HCT116 (cell line): ENCODE measurements around the gene IBSP. TPM values are rescaled to one million over a fixed set of nuclear protein-coding genes. Genes with fewer than 3 reads are reported as not detected.

ENCODE experiments used
- ATAC-seq: fragments of 200-7000 bp; cut with Tn5 transposase; 2 replicates; pipeline ENCODE4 v1.9.1; 2020; ENCODE audit warnings: mild to moderate bottlenecking, moderate library complexity
- BruUV-seq: library from RNA; stranded (reverse); fragments of 400-500 nt; replicated peaks from 2 replicates; lab custom pipeline; 2021; lab: Mats Ljungman, UMichigan
- CTCF ChIA-PET: fragments of 300-600 bp; sonication (Branson Sonifier 250); formaldehyde crosslinking; loops from one replicate; lab custom pipeline; 2021; ENCODE audit warnings: antibody characterized with exemption; lab: Charles Lee
- POLR2A ChIA-PET: fragments of 300-600, 350-600 bp; sonication (Branson Sonifier 250); formaldehyde crosslinking; loops from one replicate; lab custom pipeline; 2021; ENCODE audit warnings: antibody characterized with exemption; lab: Charles Lee
- RAD21 ChIA-PET, 2 experiments: fragments of 300-600 bp; sonication (Branson Sonifier 250); formaldehyde crosslinking; loops; one replicate each; lab custom pipeline; 2023; ENCODE audit warnings: low total read pairs in 2 of 2; ENCODE audit not compliant: uncharacterized antibody in 2 of 2, unreplicated experiment in 2 of 2, low non-redundant PET in 1 of 2; lab: Charles Lee
- DNase-seq: peaks from one replicate; pipeline ENCODE4 v3.0.0-alpha.2; 2010; ENCODE audit warnings: low read depth, low spot score
- H2AFZ ChIP-seq: fragments of 200-600 bp; shearing (Covaris generic), sonication (generic); 2 replicates; pipeline ENCODE4 v1.6.1; 2017; ENCODE audit warnings: low read depth, mixed run types, mixed read lengths, antibody characterized with exemption, low read length; ENCODE audit not compliant: poor library complexity, severe bottlenecking
- H3K27ac ChIP-seq: 2 replicates; pipeline ENCODE4 v1.5.1; 2012; ENCODE audit warnings: low read depth, low read length
- H3K27me3 ChIP-seq: fragments of 200-600 bp; sonication (generic); 2 replicates; pipeline ENCODE4 v1.6.1; 2016; ENCODE audit warnings: mixed run types, low read length, mixed read lengths; ENCODE audit not compliant: insufficient read depth
- H3K36me3 ChIP-seq, 2 experiments: fragments of 200-500 bp in 1 of 2; fragments of 200-600 bp in 1 of 2; sonication (Bioruptor generic) in 1 of 2; sonication (generic) in 1 of 2; 2 replicates each; pipeline versions ENCODE4 v1.5.1 to v1.6.1; 2014 to 2016; ENCODE audit warnings: low read length in 2 of 2, inconsistent platforms in 1 of 2, mixed read lengths in 1 of 2, mixed run types in 1 of 2; ENCODE audit not compliant: insufficient read depth in 2 of 2, control insufficient read depth in 1 of 2
- H3K4me1 ChIP-seq, 2 experiments: fragments of 200-600 bp in 1 of 2; sonication (generic) in 1 of 2; 2 replicates each; pipeline versions ENCODE4 v1.5.1 to v1.6.1; 2012 to 2017; ENCODE audit warnings: low read length in 2 of 2, inconsistent platforms in 1 of 2, mild to moderate bottlenecking in 1 of 2, mixed read lengths in 1 of 2, mixed run types in 1 of 2, moderate library complexity in 1 of 2; ENCODE audit not compliant: insufficient read depth in 2 of 2, control insufficient read depth in 1 of 2
- H3K4me2 ChIP-seq: fragments of 200-600 bp; sonication (generic); 2 replicates; pipeline ENCODE4 v1.6.1; 2017; ENCODE audit warnings: mixed run types, low read length, mixed read lengths
- H3K4me3 ChIP-seq, 2 experiments: fragments of 200-600 bp in 1 of 2; sonication (generic) in 1 of 2; replicated peaks in 1 of 2; 2 replicates each; pipeline ENCODE4 v1.5.1; 2011 to 2016; ENCODE audit warnings: low read length in 2 of 2, control low read depth in 1 of 2, low read depth in 1 of 2, mild to moderate bottlenecking in 1 of 2, mixed read lengths in 1 of 2, mixed run types in 1 of 2
- H3K79me2 ChIP-seq: fragments of 200-600 bp; sonication (generic); 2 replicates; pipeline ENCODE4 v1.6.1; 2017; ENCODE audit warnings: mild to moderate bottlenecking, mixed run types, low read length, moderate library complexity, mixed read lengths; ENCODE audit not compliant: insufficient read depth
- H3K9ac ChIP-seq: fragments of 200-600 bp; sonication (generic); 2 replicates; pipeline ENCODE4 v1.6.1; 2016; ENCODE audit warnings: low read length, mixed read lengths
- H3K9me2 ChIP-seq: fragments of 200-600 bp; sonication (generic), shearing (Covaris generic); 2 replicates; pipeline ENCODE4 v1.6.1; 2017; ENCODE audit warnings: mixed run types, mild to moderate bottlenecking, moderate library complexity; ENCODE audit not compliant: insufficient read depth
- H3K9me3 ChIP-seq, 2 experiments: fragments of 200-500 bp in 1 of 2; fragments of 200-600 bp in 1 of 2; sonication (Bioruptor generic) in 1 of 2; sonication (generic) in 1 of 2; 2 replicates each; pipeline ENCODE4 v1.6.1; 2014 to 2017; ENCODE audit warnings: low read length in 2 of 2, mixed read lengths in 2 of 2, inconsistent platforms in 1 of 2, low read depth in 1 of 2, mild to moderate bottlenecking in 1 of 2, mixed run types in 1 of 2, moderate library complexity in 1 of 2; ENCODE audit not compliant: control insufficient read depth in 1 of 2, insufficient read depth in 1 of 2
- H4K20me1 ChIP-seq: fragments of 200-600 bp; sonication (generic), shearing (Covaris generic); 2 replicates; pipeline ENCODE4 v1.6.1; 2017; ENCODE audit warnings: mixed run types, mild to moderate bottlenecking, moderate library complexity; ENCODE audit not compliant: insufficient read depth
- CBX3 ChIP-seq: IDR thresholded peaks from 2 replicates; pipeline ENCODE4 v1.6.1; 2012; ENCODE audit warnings: low read depth
- CEBPB ChIP-seq: IDR thresholded peaks from 2 replicates; pipeline ENCODE4 v1.6.1; 2012; ENCODE audit warnings: low read depth
- CTCF ChIP-seq, 3 experiments: fragments of 200-600 bp in 1 of 3; sonication (generic) in 1 of 3; IDR thresholded peaks in 2 of 3; conservative IDR thresholded peaks in 1 of 3; 2 replicates each; pipeline ENCODE4 v1.5.1; 2012 to 2017; ENCODE audit warnings: low read depth in 2 of 3, low read length in 2 of 3, antibody characterized with exemption in 1 of 3, borderline replicate concordance in 1 of 3, control low read depth in 1 of 3, mild to moderate bottlenecking in 1 of 3, mixed read lengths in 1 of 3, mixed run types in 1 of 3, moderate library complexity in 1 of 3; ENCODE audit not compliant: insufficient read depth in 1 of 3
- EZH2phosphoT487 ChIP-seq: fragments of 200-600 bp; IDR thresholded peaks from 2 replicates; pipeline ENCODE4 v1.6.1; 2018; ENCODE audit warnings: antibody characterized with exemption, borderline replicate concordance
- FOSL1 ChIP-seq: IDR thresholded peaks from 2 replicates; pipeline ENCODE4 v1.6.1; 2012; ENCODE audit warnings: low read depth
- POLR2A ChIP-seq: IDR thresholded peaks from 2 replicates; pipeline ENCODE4 v1.7.0; 2011; ENCODE audit warnings: borderline replicate concordance; ENCODE audit not compliant: insufficient read depth, insufficient read length; ENCODE audit errors: extremely low read depth
- POLR2AphosphoS5 ChIP-seq: IDR thresholded peaks from 2 replicates; pipeline ENCODE4 v1.6.1; 2011; ENCODE audit warnings: mild to moderate bottlenecking, low read depth, low read length, moderate library complexity
- REST ChIP-seq: IDR thresholded peaks from 2 replicates; pipeline ENCODE4 v1.6.1; 2012; ENCODE audit warnings: low read depth
- SIN3A ChIP-seq: IDR thresholded peaks from 2 replicates; pipeline ENCODE4 v1.6.1; 2012; ENCODE audit warnings: low read depth
- SP1 ChIP-seq: IDR thresholded peaks from 2 replicates; pipeline ENCODE4 v1.6.1; 2012; ENCODE audit warnings: low read depth
- SRF ChIP-seq: IDR thresholded peaks from 2 replicates; pipeline ENCODE4 v1.6.1; 2012; ENCODE audit warnings: low read depth
- TCF7L2 ChIP-seq: IDR thresholded peaks from 2 replicates; pipeline ENCODE4 v1.7.0; 2011; ENCODE audit warnings: borderline replicate concordance, inconsistent platforms; ENCODE audit not compliant: insufficient read depth, insufficient read length; ENCODE audit errors: extremely low read depth
- ZBTB33 ChIP-seq: IDR thresholded peaks from 2 replicates; pipeline ENCODE4 v1.6.1; 2011; ENCODE audit warnings: mild to moderate bottlenecking, low read length, moderate library complexity; ENCODE audit not compliant: insufficient replicate concordance; ENCODE audit errors: extremely low read depth
- ZFX ChIP-seq: fragments of 450-650 bp; IDR thresholded peaks from 2 replicates; pipeline ENCODE4 v1.6.1; 2017
- intact Hi-C: fragments of 100-400 bp; cut with micrococcal nuclease; formaldehyde crosslinking; loops from 2 replicates; pipeline ENCODE4 v1.10.0; 2022
- total RNA-seq: library from RNA; stranded (reverse); gene quantifications from one replicate; pipeline ENCODE4 v1.2.1, GENCODE V29; 2021; ENCODE audit not compliant: unreplicated experiment

IBSP gene
- total RNA-seq, 1 experiment from 2014 or later, result not detected

GRCh38 chr4:87844452-87844851 is 45.1 kb downstream of the IBSP start:
- ATAC-seq (no peak), DNase-seq (no peak)
- no peaks in the 10 kb centered on the region for H4K20me1 ChIP-seq
- BruUV-seq, result no TSS peak
- ChIA-PET RAD21 (no interaction called here), CTCF (no interaction called here), POLR2A (no interaction called here)
- TF ChIP-seq CBX3 (no peak), REST (no peak), ZFX (no peak), CEBPB (no peak), POLR2A (no peak), POLR2AphosphoS5 (no peak), FOSL1 (no peak)
- no peak overlapping the region for H3K27ac ChIP-seq
- intact Hi-C loops, result no loop called here
- H2AFZ ChIP-seq, result no peak overlapping the region
- no peaks in the 10 kb centered on the region for H3K36me3 ChIP-seq
- no peak overlapping the region for H3K4me3 ChIP-seq
- no peaks in the 10 kb centered on the region for H3K9me2 ChIP-seq
- no peaks in the 10 kb centered on the region for H3K79me2 ChIP-seq
- no peaks in the 10 kb centered on the region for H3K27me3 ChIP-seq
- H3K4me1 ChIP-seq, result peaks cover 0 to 10% of the 10 kb centered on the region in 2 experiments; a peak in 3 of 4 replicates
- H3K9ac ChIP-seq, result no peak overlapping the region
- H3K4me2 ChIP-seq, result no peak overlapping the region
- H3K9me3 ChIP-seq, result no peaks in the 10 kb centered on the region

- ATAC-seq, result no peak
- TF ChIP-seq TCF7L2 (no peak), ZFX (no peak), SIN3A (no peak), ZBTB33 (no peak), CTCF (IDR thresholded peaks at IDR 0.05 in 2 of 3, conservative IDR thresholded peaks at IDR 0.05 in 1 of 3; ENCODE audit: borderline replicate concordance in 1 of 3, insufficient read depth in 1 of 3, low read depth in 2 of 3, low read length in 2 of 3) (no peak), SRF (no peak), SP1 (no peak), EZH2phosphoT487 (no peak)
Measured at GRCh38 chr4:87846226-87846625, 46.9 kb downstream of the IBSP start.

More at GRCh38 chr4:87846226-87846625, 46.9 kb downstream of the IBSP start:
- H3K4me2 ChIP-seq, result no peak overlapping the region
- no peaks in the 10 kb centered on the region for H3K9me2 ChIP-seq
- ChIA-PET CTCF (no interaction called here), POLR2A (no interaction called here), RAD21 (no interaction called here)
- peaks cover 0 to 10% of the 10 kb centered on the region in 2 experiments; a peak in 3 of 4 replicates for H3K4me1 ChIP-seq
- H4K20me1 ChIP-seq, result no peaks in the 10 kb centered on the region
- DNase-seq, result no peak
- no peaks in the 10 kb centered on the region for H3K27me3 ChIP-seq
- H3K9me3 ChIP-seq, result no peaks in the 10 kb centered on the region
- H3K36me3 ChIP-seq, result no peaks in the 10 kb centered on the region
- BruUV-seq, result no TSS peak
- no peaks in the 10 kb centered on the region for H3K79me2 ChIP-seq
- no peak overlapping the region for H3K27ac ChIP-seq
- intact Hi-C loops, result loop anchor here (5.0 kb wide), 1 partner anchor 949 kb away; no protein-coding TSS in a partner anchor
- no peak overlapping the region for H3K9ac ChIP-seq
- no peak overlapping the region for H3K4me3 ChIP-seq
- no peak overlapping the region for H2AFZ ChIP-seq
